ENCODE data around the gene KMT5B.

The KMT5B gene

DNA sequence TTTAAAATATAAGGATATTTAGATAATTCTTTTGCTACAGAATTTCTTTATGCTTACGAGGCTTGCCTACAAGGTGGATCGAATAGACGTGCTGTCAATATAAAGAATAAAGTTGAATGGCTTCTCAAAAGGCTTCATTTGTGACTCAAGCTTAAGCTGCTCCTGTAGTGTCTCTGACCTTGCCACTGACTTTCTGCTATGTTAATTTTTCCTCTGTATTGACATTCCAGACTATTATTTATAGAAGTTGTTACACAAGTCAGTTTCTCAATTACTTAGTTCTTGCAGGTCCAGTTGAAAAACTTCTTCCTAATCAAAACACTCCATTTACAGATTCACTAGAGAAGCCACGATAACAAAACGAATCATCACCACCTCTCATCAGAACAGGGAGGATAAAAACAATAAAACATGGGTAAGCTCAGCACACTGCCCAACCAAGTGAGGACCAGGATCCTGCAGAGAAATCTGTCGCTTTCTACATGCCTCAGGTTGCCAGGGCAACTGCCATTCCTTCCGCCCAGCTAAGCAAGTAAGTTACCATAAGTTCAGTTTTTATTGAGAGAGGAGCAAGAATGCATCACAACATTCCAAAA is 52.9 kb downstream of the KMT5B start:
- Histone ChIP-seq H3K27ac (ENCODE audit: low read depth, low read length) (no peak overlapping the region), H2AFZ (ENCODE audit: low read length, unreplicated experiment) (no peak overlapping the region), H3K27me3 (ENCODE audit: insufficient read depth, low read length) (no peaks in the 10 kb centered on the region), H3K36me3 (ENCODE audit: insufficient read depth, low read length) (peaks cover 5% of the 10 kb centered on the region; the same call in 1 of the 2 replicates), H3K4me3 (ENCODE audit: low read depth, low read length) (no peak overlapping the region), H3K4me1 (ENCODE audit: control insufficient read depth, insufficient read depth, low read length, unreplicated experiment) (no peaks in the 10 kb centered on the region), H3K79me2 (ENCODE audit: control insufficient read depth, insufficient read depth, low read length, unreplicated experiment) (no peaks in the 10 kb centered on the region)

DNA sequence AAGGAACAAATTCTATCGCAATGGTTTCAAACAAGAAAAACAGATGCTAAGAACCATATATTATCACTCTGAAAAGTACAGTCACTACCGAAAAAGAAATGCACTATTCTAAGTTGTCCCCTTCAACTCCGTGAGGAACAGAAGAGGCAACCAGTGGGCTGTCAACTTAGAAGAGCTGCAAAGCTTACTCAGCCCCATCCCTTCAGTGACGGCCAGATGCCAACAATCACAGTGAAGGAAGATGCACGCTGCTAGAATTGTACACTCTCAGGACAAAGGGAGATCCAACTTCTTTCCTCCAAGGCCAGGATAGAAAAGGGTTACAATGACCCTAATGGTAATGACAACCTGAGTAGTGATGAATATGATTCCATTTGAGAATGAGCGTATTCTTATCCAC is 53.4 kb downstream of the KMT5B start:
- H3K4me3 ChIP-seq (ENCODE audit: low read depth, low read length): no peak overlapping the region
- no peaks in the 10 kb centered on the region for H3K27me3 ChIP-seq (ENCODE audit: insufficient read depth, low read length)
- no peaks in the 10 kb centered on the region for H3K79me2 ChIP-seq (ENCODE audit: control insufficient read depth, insufficient read depth, low read length, unreplicated experiment)
- H3K36me3 ChIP-seq (ENCODE audit: insufficient read depth, low read length): peaks cover 5% of the 10 kb centered on the region; the same call in 1 of the 2 replicates
- H2AFZ ChIP-seq (ENCODE audit: low read length, unreplicated experiment): no peak overlapping the region
- no peak overlapping the region for H3K27ac ChIP-seq (ENCODE audit: low read depth, low read length)
- H3K4me1 ChIP-seq (ENCODE audit: control insufficient read depth, insufficient read depth, low read length, unreplicated experiment): no peaks in the 10 kb centered on the region

DNA sequence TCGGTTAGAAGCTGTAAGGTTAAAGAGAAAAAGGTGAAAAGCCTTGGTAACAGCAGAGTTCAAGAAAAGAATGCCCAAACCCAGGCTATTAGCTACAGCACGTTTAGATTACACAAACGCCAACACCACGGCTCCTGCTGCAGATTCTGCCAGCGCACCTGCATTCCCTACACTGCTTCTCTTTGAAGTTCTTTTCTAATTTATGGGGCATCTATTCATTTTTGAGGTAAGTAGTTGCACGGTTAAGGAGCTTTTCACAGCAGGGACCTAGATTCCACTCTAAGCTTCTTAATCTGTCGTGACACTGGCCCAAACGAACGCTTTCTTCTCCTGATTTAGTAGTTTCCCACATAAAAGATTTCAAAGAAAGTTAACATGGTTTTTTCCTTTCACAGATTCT is 53.9 kb downstream of the KMT5B start:
- no peaks in the 10 kb centered on the region for H3K79me2 ChIP-seq (ENCODE audit: control insufficient read depth, insufficient read depth, low read length, unreplicated experiment)
- H2AFZ ChIP-seq (ENCODE audit: low read length, unreplicated experiment): no peak overlapping the region
- H3K27ac ChIP-seq (ENCODE audit: low read depth, low read length): no peak overlapping the region
- H3K36me3 ChIP-seq (ENCODE audit: insufficient read depth, low read length): peaks cover 4% of the 10 kb centered on the region; the same call in 1 of the 2 replicates
- no peaks in the 10 kb centered on the region for H3K4me1 ChIP-seq (ENCODE audit: control insufficient read depth, insufficient read depth, low read length, unreplicated experiment)
- H3K4me3 ChIP-seq (ENCODE audit: low read depth, low read length): no peak overlapping the region
- H3K27me3 ChIP-seq (ENCODE audit: insufficient read depth, low read length): no peaks in the 10 kb centered on the region

DNA sequence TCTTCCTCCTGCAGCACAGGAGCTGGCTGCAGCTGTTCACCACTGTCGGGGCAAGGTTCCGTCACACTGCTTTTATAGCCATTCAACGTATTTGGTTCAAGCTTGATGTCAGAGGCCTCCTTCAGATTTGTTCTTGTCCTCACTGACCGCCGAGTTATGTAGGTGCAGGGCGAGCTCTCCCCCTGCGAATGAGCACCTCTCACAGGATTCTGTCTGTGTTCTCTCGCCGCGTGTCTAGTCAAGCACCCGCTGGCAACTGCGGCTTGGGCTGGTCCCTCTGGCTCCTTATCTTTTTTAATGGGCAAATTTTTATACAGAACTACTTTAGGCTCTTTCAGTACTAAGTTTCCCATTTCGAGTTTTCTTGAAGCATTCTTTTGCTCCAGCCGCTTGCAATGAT is 54.5 kb downstream of the KMT5B start:
- no peak overlapping the region for H3K27ac ChIP-seq (ENCODE audit: low read depth, low read length)

DNA sequence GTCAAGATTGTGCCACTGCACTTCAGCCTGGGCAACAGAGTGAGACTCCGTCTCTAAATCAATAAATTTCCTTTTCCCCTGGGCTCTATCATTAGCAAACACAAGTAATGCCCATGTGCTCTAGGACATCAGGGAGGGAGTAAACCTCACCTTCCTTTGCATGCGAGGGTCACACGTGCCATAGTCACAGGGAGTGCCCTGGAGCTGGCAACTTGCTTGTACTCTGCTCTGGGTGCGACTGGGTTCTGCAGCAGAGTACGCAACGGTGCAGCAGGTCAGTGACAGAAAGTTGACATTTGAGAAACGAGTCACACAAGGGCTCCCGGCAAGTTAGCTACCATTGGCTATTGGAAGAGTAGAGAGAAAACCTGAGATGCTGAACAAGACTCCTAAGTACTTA is 59.4 kb downstream of the KMT5B start:
- Histone ChIP-seq H3K4me3 (ENCODE audit: low read depth, low read length) (no peak overlapping the region), H3K27me3 (ENCODE audit: insufficient read depth, low read length) (no peaks in the 10 kb centered on the region), H3K79me2 (ENCODE audit: control insufficient read depth, insufficient read depth, low read length, unreplicated experiment) (no peaks in the 10 kb centered on the region), H2AFZ (ENCODE audit: low read length, unreplicated experiment) (no peak overlapping the region), H3K4me1 (ENCODE audit: control insufficient read depth, insufficient read depth, low read length, unreplicated experiment) (no peaks in the 10 kb centered on the region), H3K27ac (ENCODE audit: low read depth, low read length) (no peak overlapping the region), H3K36me3 (ENCODE audit: insufficient read depth, low read length) (no peaks in the 10 kb centered on the region)

More for the DNA sequence above, 54.5 kb downstream of the KMT5B start:
- no peaks in the 10 kb centered on the region for H3K27me3 ChIP-seq (ENCODE audit: insufficient read depth, low read length)
- H3K36me3 ChIP-seq (ENCODE audit: insufficient read depth, low read length): no peaks in the 10 kb centered on the region
- no peak overlapping the region for H3K4me3 ChIP-seq (ENCODE audit: low read depth, low read length)
- H2AFZ ChIP-seq (ENCODE audit: low read length, unreplicated experiment): no peak overlapping the region
- H3K4me1 ChIP-seq (ENCODE audit: control insufficient read depth, insufficient read depth, low read length, unreplicated experiment): no peaks in the 10 kb centered on the region
- no peaks in the 10 kb centered on the region for H3K79me2 ChIP-seq (ENCODE audit: control insufficient read depth, insufficient read depth, low read length, unreplicated experiment)

DNA sequence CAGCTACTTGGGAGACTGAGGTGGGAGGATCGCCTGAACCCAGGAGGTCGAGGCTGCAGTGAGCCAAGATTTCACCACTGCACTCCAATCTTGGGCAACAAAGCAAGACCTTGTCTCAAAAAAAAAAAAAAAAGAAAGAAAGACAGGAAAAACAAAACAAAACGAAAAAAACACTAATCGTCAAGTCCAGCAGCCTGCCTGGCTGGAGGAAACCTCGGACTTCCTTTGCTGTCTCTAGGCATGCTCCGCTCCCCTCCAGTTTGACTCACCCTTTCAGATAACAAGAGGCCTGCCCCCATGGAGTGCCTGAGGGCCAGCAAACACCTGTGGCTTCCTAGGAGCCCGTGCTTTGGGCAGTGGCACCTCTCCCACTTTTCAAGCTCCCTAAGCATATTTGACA is 63.1 kb downstream of the KMT5B start:
- Histone ChIP-seq H3K27ac (ENCODE audit: low read depth, low read length) (no peak overlapping the region), H3K36me3 (ENCODE audit: insufficient read depth, low read length) (no peaks in the 10 kb centered on the region), H2AFZ (ENCODE audit: low read length, unreplicated experiment) (no peak overlapping the region), H3K4me1 (ENCODE audit: control insufficient read depth, insufficient read depth, low read length, unreplicated experiment) (peaks cover 10% of the 10 kb centered on the region), H3K27me3 (ENCODE audit: insufficient read depth, low read length) (no peaks in the 10 kb centered on the region), H3K79me2 (ENCODE audit: control insufficient read depth, insufficient read depth, low read length, unreplicated experiment) (no peaks in the 10 kb centered on the region), H3K4me3 (ENCODE audit: low read depth, low read length) (no peak overlapping the region)

DNA sequence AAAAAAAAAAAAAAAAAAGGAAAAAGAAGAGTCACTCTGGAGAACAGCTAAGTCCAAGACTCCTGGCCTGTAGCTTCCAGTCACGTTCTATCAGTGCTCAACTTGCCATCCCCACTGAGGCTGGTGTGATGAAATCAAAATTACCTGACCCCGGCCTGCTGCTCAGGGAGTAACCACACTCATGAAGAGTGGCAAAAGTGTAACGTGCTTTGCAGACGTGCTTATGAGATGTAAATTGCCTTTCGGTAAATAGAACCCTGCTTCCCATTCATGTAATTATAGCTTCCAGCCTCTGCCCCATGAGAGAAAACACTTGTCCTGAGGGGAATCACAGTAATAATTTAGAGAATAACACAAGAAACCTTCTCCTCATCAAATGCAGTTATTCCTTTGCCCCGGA is 63.7 kb downstream of the KMT5B start:
- Histone ChIP-seq H3K79me2 (ENCODE audit: control insufficient read depth, insufficient read depth, low read length, unreplicated experiment) (no peaks in the 10 kb centered on the region), H3K4me3 (ENCODE audit: low read depth, low read length) (no peak overlapping the region), H3K27me3 (ENCODE audit: insufficient read depth, low read length) (no peaks in the 10 kb centered on the region), H3K36me3 (ENCODE audit: insufficient read depth, low read length) (no peaks in the 10 kb centered on the region), H2AFZ (ENCODE audit: low read length, unreplicated experiment) (no peak overlapping the region), H3K4me1 (ENCODE audit: control insufficient read depth, insufficient read depth, low read length, unreplicated experiment) (peaks cover 10% of the 10 kb centered on the region), H3K27ac (ENCODE audit: low read depth, low read length) (no peak overlapping the region)

DNA sequence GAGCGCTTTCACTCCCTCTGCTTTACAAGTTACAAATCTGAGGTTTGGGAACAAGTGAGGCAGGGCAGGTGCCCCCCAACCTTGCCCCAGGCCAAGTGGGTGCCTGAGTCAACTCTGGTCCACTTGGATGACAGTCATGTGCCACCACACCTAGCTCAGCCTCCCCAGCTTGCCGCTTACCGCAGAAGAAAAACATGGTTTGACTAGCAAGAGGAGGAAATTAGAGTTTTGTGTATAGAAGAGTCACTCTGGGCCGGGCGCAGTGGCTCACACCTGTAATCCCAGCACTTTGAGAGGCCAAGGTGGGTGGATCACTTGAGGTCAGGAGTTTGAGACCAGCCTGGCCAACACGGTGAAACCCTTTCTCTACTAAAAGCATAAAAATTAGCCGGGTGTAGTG is 64.2 kb downstream of the KMT5B start:
- Histone ChIP-seq H3K36me3 (ENCODE audit: insufficient read depth, low read length) (no peaks in the 10 kb centered on the region), H2AFZ (ENCODE audit: low read length, unreplicated experiment) (no peak overlapping the region), H3K79me2 (ENCODE audit: control insufficient read depth, insufficient read depth, low read length, unreplicated experiment) (no peaks in the 10 kb centered on the region), H3K4me1 (ENCODE audit: control insufficient read depth, insufficient read depth, low read length, unreplicated experiment) (peaks cover 10% of the 10 kb centered on the region), H3K4me3 (ENCODE audit: low read depth, low read length) (no peak overlapping the region), H3K27me3 (ENCODE audit: insufficient read depth, low read length) (no peaks in the 10 kb centered on the region), H3K27ac (ENCODE audit: low read depth, low read length) (no peak overlapping the region)

DNA sequence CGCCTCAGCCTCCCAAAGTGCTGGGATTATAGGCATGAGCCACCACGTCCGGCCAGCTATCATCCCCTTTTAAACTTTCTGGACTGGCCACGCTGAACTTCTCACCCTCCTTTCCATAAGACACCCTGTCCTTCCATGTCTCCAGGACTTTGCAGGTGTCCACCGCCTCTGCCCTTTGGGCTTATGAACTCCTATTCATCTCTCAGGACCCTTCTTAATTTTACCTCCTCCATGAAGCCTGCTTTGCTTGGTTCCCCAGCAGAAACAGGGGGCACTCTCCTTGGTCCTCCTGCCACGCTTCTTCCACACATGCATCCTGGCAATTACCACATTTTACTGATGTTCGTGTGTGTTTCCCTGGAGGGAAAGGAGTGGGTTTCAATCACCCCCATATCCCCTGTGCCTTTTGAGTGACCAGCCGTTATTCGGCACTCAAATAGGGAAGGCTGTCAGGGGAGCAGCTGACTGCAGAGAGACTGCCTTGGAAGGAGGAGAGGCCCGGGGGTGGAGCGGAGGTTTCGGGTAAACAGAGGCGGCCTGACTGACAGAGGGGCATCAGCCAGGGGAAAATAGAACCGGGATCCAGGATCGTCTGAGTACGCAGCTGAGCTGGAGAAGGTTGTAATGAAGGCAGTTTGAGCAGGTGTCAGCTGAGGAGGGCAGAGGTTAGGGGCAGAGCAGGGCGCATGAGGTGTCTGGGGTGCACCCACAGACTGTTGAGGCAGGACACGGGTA is 64.9 kb downstream of the KMT5B start:
- Histone ChIP-seq H3K27me3 (ENCODE audit: insufficient read depth, low read length) (no peaks in the 10 kb centered on the region), H3K27ac (ENCODE audit: low read depth, low read length) (no peak overlapping the region), H3K36me3 (ENCODE audit: insufficient read depth, low read length) (no peaks in the 10 kb centered on the region), H2AFZ (ENCODE audit: low read length, unreplicated experiment) (no peak overlapping the region), H3K79me2 (ENCODE audit: control insufficient read depth, insufficient read depth, low read length, unreplicated experiment) (no peaks in the 10 kb centered on the region), H3K4me1 (ENCODE audit: control insufficient read depth, insufficient read depth, low read length, unreplicated experiment) (peaks cover 10% of the 10 kb centered on the region), H3K4me3 (ENCODE audit: low read depth, low read length) (no peak overlapping the region)

DNA sequence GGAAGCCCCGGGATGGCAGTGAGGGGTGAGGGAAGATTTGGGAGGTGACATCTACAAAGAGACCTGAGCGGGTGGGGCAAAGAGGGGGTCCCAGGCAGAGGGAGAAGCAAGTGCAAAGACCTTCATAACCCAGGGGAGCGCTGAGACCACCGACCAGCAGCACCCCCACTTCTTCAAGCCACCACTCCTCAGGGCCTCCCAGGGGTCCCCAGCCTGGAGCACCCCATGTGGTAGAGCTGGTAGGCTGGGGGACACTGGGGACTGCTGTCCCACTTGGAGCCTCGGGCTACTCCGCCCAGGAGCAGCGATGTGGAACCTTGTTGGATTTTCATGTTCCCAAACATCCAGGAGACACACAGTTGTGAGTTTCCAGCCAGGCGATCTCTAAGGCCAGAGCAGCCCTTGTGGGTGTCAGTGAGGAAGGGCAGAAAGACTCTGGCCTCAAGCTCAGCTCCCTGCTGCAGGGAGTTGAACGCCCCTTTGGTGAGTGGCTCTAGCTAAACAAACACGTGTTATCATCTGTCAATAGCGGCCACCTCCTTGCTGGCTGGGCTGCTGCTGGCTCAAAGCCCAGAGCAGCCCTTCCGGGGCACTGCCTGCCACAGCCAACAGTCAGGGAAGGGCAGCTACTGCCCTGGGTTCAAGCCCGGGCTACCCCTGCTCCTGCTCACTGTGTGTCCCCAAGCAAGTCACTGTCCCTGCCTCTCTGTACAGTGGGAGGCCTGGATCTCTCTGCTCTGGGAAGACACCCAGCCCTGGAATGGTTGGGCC is 66.2 kb downstream of the KMT5B start:
- H3K36me3 ChIP-seq (ENCODE audit: insufficient read depth, low read length): no peaks in the 10 kb centered on the region
- H3K79me2 ChIP-seq (ENCODE audit: control insufficient read depth, insufficient read depth, low read length, unreplicated experiment): no peaks in the 10 kb centered on the region
- H3K4me1 ChIP-seq (ENCODE audit: control insufficient read depth, insufficient read depth, low read length, unreplicated experiment): peaks cover 10% of the 10 kb centered on the region
- H3K27ac ChIP-seq (ENCODE audit: low read depth, low read length): no peak overlapping the region
- H2AFZ ChIP-seq (ENCODE audit: low read length, unreplicated experiment): peak overlapping the region; percentile 64
- no peaks in the 10 kb centered on the region for H3K27me3 ChIP-seq (ENCODE audit: insufficient read depth, low read length)
- H3K4me3 ChIP-seq (ENCODE audit: low read depth, low read length): no peak overlapping the region
